Epithelial cell of esophagus (primary cell): ENCODE data around the gene ACTR1B.

Experiments used
- DNase-seq: peaks from one replicate; pipeline ENCODE4 v3.0.0; 2010; ENCODE audit warnings: low read depth
- H3K4me3 ChIP-seq: 2 replicates; pipeline ENCODE4 v1.5.1; 2011; ENCODE audit warnings: mild to moderate bottlenecking, low read length, control low read depth
- TF ChIP-seq, protein P1 (sequence below): IDR thresholded peaks from 2 replicates; pipeline ENCODE4 v1.5.1; 2011; ENCODE audit warnings: low read depth, mild to moderate bottlenecking, low read length, control low read depth, inconsistent platforms; ENCODE audit not compliant: insufficient read depth; ENCODE audit errors: missing control alignments

Gene ACTR1B

DNA sequence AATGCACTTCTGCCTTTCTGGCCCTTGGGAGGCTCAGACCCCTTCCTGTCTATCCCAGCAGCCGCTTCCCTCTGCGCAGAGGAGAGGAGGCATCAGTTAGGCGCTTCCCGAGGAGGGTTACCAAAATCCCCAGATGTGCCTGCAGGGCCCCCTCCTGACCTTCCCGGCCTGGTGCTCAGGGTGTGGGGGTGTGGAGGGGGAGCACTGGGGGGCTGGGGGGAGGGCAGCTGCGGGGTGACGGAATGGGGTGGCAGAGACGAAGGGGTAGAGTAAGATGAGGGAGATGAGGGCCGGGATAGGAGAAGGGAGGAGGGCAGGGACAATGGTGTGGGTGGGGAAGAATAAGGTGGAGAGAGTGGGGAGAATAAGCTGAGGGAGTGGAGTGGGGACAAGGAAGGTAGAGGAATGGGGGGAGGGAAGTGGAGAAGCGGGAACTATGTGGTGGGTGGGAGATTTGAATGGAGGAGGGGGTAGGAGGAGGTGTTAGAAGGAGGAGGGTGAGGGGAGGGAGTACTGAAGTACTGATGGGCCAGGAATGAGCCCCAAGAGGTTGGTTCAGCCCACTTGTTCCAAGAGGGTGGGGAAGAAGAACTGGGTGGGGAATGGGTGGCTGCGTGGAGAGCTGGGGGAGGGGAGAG is 43.0 kb upstream of the ACTR1B start:
- H3K4me3 ChIP-seq = no peak overlapping the region
- TF ChIP-seq, protein P1, sequence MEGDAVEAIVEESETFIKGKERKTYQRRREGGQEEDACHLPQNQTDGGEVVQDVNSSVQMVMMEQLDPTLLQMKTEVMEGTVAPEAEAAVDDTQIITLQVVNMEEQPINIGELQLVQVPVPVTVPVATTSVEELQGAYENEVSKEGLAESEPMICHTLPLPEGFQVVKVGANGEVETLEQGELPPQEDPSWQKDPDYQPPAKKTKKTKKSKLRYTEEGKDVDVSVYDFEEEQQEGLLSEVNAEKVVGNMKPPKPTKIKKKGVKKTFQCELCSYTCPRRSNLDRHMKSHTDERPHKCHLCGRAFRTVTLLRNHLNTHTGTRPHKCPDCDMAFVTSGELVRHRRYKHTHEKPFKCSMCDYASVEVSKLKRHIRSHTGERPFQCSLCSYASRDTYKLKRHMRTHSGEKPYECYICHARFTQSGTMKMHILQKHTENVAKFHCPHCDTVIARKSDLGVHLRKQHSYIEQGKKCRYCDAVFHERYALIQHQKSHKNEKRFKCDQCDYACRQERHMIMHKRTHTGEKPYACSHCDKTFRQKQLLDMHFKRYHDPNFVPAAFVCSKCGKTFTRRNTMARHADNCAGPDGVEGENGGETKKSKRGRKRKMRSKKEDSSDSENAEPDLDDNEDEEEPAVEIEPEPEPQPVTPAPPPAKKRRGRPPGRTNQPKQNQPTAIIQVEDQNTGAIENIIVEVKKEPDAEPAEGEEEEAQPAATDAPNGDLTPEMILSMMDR = no peak
- DNase-seq = no peak

DNA sequence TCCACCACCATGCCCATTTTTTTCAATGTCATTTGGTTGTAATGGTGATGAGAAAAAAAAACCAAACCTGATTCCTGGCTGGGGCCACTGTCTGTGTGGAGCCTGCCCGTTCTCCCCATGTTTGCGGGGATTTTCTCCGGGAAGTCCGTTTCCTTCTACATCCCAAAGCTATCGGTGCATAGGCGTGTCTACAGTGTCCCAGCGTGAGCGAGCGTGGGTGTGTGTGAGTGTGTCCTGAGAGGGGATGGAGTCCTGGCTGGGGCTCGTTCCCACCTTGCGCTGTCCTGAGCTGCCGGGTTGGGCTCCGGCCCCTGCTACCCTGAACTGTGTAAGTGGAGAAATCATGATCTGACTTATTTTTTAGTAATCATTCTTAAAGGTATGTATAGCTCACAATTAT is 42.3 kb upstream of the ACTR1B start:
- DNase-seq = no peak
- TF ChIP-seq, protein P1 = no peak
- no peak overlapping the region for H3K4me3 ChIP-seq

DNA sequence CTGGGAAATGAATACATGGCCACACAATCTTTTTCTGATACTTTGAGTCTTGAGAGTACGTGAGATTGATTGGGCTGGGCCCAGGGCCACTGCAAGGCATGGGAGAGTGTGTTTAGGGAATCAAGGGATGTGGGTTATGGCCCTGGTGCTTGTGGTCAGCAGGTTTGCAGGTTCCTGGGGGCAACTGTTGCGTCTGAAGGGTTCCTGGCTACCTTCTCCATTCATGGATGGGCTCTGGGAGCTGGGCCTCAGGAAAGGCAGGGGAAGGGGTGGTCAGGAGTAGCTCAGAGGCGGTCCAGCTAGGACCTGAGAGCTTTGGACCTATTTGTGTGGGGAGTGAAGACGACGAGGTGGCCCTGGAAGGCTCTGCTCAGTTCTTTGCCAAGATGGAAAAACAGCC is 41.1 kb upstream of the ACTR1B start:
- TF ChIP-seq, protein P1 = no peak
- H3K4me3 ChIP-seq = no peak overlapping the region
- no peak for DNase-seq

DNA sequence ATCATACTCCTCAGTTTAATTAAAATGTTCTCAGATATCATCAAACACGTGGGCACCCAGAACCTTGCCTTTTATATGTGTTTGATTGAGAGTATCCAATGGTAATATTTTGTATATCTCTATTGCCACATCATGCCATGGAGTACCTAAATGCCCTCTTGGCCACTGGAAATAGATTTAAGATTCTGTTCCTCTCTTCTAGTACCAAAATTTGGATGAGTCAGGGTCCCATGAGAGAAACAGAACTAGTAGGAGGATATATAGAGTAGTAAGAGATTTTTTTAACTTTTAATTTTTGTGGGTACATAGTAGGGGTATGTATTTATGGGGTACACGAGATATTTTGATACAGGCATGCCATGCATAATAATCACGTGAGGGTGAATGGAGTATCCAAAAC is 39.9 kb upstream of the ACTR1B start:
- TF ChIP-seq, protein P1 = no peak
- H3K4me3 ChIP-seq = no peak overlapping the region
- no peak for DNase-seq

DNA sequence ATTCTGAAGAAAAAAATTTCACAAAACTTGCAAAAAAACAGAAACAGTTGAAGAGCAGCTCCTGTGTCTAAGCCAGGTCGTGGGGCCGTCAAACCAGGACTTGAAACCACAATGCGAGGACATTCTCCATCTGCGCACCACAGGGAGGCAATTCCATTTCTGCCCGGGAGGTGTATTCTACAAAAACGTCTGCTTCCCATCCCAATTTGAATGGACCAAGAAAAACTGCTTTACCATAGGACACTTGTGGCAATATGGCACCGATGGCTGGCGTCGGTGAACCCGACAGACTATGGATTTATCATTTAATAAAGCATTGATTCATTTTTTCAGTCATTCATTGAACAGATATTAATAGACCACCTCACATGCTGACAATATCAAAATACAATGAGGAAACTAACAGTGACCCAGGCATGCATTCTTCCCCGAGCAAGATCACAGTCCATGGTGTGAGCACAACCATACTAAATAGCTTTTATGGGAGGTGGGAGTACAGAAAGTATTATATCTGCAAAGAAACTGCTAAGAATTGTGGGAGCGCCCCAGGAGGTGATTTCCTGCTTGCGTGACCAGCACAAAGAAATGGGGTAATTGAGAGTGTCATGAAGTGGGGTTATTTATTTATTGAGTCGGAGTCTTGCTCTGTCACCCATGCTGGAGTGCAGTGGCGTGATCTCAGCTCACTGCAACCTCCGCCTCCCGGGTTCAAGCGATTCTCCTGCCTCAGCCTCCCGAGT is 39.1 kb upstream of the ACTR1B start:
- TF ChIP-seq, protein P1 = no peak
- DNase-seq = no peak
- H3K4me3 ChIP-seq = no peak overlapping the region

DNA sequence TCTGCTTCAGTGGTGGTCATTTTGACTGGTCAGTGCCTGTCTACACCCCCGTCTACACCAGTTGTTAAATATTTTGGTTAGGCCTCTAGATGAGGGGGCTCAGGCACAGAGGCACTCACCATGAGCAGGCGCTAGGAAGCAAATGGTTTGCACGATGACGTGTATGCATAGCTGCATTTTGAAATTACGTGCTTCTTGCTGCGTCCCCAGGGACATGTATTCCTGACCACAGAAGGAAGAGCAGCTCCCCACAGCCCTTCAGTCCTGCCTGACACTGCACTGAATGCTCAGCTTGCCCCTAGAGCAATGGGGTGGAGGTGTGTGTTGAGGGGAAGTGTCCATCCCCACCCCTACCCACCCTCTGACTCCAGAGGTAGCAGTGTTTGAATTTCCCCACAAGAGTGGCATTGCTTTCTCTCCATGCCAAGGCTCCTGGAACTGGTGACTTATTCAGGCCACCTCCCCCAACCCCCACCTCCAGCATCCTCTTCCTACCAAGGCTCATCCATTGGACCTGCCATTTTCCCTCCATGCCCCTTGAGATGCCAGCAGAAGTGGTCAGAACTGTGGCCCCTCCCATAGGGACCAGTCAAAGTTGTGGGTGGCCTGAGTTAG is 38.1 kb upstream of the ACTR1B start:
- H3K4me3 ChIP-seq = no peak overlapping the region
- DNase-seq = no peak
- TF ChIP-seq, protein P1 = no peak
